HCT116 (cell line): ENCODE results near the gene SDF2L1. TPM values are rescaled to one million over a fixed set of nuclear protein-coding genes. Genes with fewer than 3 reads are reported as not detected.
"Not testable (repeated sequence)": the region's sequence is repeated elsewhere in the genome, so short reads cannot be mapped to it uniquely, and the experiment has no call there.

ENCODE experiments used
- ATAC-seq: fragments of 200-7000 bp; cut with Tn5 transposase; 2 replicates; pipeline ENCODE4 v1.9.1; 2020; ENCODE audit warnings: mild to moderate bottlenecking, moderate library complexity
- BruUV-seq: library from RNA; stranded (reverse); fragments of 400-500 nt; replicated peaks from 2 replicates; lab custom pipeline; 2021; lab: Mats Ljungman, UMichigan
- CTCF ChIA-PET: fragments of 300-600 bp; sonication (Branson Sonifier 250); formaldehyde crosslinking; loops from one replicate; lab custom pipeline; 2021; ENCODE audit warnings: antibody characterized with exemption; lab: Charles Lee
- POLR2A ChIA-PET: fragments of 300-600, 350-600 bp; sonication (Branson Sonifier 250); formaldehyde crosslinking; loops from one replicate; lab custom pipeline; 2021; ENCODE audit warnings: antibody characterized with exemption; lab: Charles Lee
- RAD21 ChIA-PET, 2 experiments: fragments of 300-600 bp; sonication (Branson Sonifier 250); formaldehyde crosslinking; loops; one replicate each; lab custom pipeline; 2023; ENCODE audit warnings: low total read pairs in 2 of 2; ENCODE audit not compliant: uncharacterized antibody in 2 of 2, unreplicated experiment in 2 of 2, low non-redundant PET in 1 of 2; lab: Charles Lee
- DNase-seq: peaks from one replicate; pipeline ENCODE4 v3.0.0-alpha.2; 2010; ENCODE audit warnings: low read depth, low spot score
- H2AFZ ChIP-seq: fragments of 200-600 bp; shearing (Covaris generic), sonication (generic); 2 replicates; pipeline ENCODE4 v1.6.1; 2017; ENCODE audit warnings: low read depth, mixed run types, mixed read lengths, antibody characterized with exemption, low read length; ENCODE audit not compliant: poor library complexity, severe bottlenecking
- H3K27ac ChIP-seq: 2 replicates; pipeline ENCODE4 v1.5.1; 2012; ENCODE audit warnings: low read depth, low read length
- H3K27me3 ChIP-seq: fragments of 200-600 bp; sonication (generic); 2 replicates; pipeline ENCODE4 v1.6.1; 2016; ENCODE audit warnings: mixed run types, low read length, mixed read lengths; ENCODE audit not compliant: insufficient read depth
- H3K36me3 ChIP-seq, 2 experiments: fragments of 200-500 bp in 1 of 2; fragments of 200-600 bp in 1 of 2; sonication (Bioruptor generic) in 1 of 2; sonication (generic) in 1 of 2; 2 replicates each; pipeline versions ENCODE4 v1.5.1 to v1.6.1; 2014 to 2016; ENCODE audit warnings: low read length in 2 of 2, inconsistent platforms in 1 of 2, mixed read lengths in 1 of 2, mixed run types in 1 of 2; ENCODE audit not compliant: insufficient read depth in 2 of 2, control insufficient read depth in 1 of 2
- H3K4me1 ChIP-seq, 2 experiments: fragments of 200-600 bp in 1 of 2; sonication (generic) in 1 of 2; 2 replicates each; pipeline versions ENCODE4 v1.5.1 to v1.6.1; 2012 to 2017; ENCODE audit warnings: low read length in 2 of 2, inconsistent platforms in 1 of 2, mild to moderate bottlenecking in 1 of 2, mixed read lengths in 1 of 2, mixed run types in 1 of 2, moderate library complexity in 1 of 2; ENCODE audit not compliant: insufficient read depth in 2 of 2, control insufficient read depth in 1 of 2
- H3K4me2 ChIP-seq: fragments of 200-600 bp; sonication (generic); 2 replicates; pipeline ENCODE4 v1.6.1; 2017; ENCODE audit warnings: mixed run types, low read length, mixed read lengths
- H3K4me3 ChIP-seq, 2 experiments: fragments of 200-600 bp in 1 of 2; sonication (generic) in 1 of 2; replicated peaks in 1 of 2; 2 replicates each; pipeline ENCODE4 v1.5.1; 2011 to 2016; ENCODE audit warnings: low read length in 2 of 2, control low read depth in 1 of 2, low read depth in 1 of 2, mild to moderate bottlenecking in 1 of 2, mixed read lengths in 1 of 2, mixed run types in 1 of 2
- H3K79me2 ChIP-seq: fragments of 200-600 bp; sonication (generic); 2 replicates; pipeline ENCODE4 v1.6.1; 2017; ENCODE audit warnings: mild to moderate bottlenecking, mixed run types, low read length, moderate library complexity, mixed read lengths; ENCODE audit not compliant: insufficient read depth
- H3K9ac ChIP-seq: fragments of 200-600 bp; sonication (generic); 2 replicates; pipeline ENCODE4 v1.6.1; 2016; ENCODE audit warnings: low read length, mixed read lengths
- H3K9me2 ChIP-seq: fragments of 200-600 bp; sonication (generic), shearing (Covaris generic); 2 replicates; pipeline ENCODE4 v1.6.1; 2017; ENCODE audit warnings: mixed run types, mild to moderate bottlenecking, moderate library complexity; ENCODE audit not compliant: insufficient read depth
- H3K9me3 ChIP-seq, 2 experiments: fragments of 200-500 bp in 1 of 2; fragments of 200-600 bp in 1 of 2; sonication (Bioruptor generic) in 1 of 2; sonication (generic) in 1 of 2; 2 replicates each; pipeline ENCODE4 v1.6.1; 2014 to 2017; ENCODE audit warnings: low read length in 2 of 2, mixed read lengths in 2 of 2, inconsistent platforms in 1 of 2, low read depth in 1 of 2, mild to moderate bottlenecking in 1 of 2, mixed run types in 1 of 2, moderate library complexity in 1 of 2; ENCODE audit not compliant: control insufficient read depth in 1 of 2, insufficient read depth in 1 of 2
- H4K20me1 ChIP-seq: fragments of 200-600 bp; sonication (generic), shearing (Covaris generic); 2 replicates; pipeline ENCODE4 v1.6.1; 2017; ENCODE audit warnings: mixed run types, mild to moderate bottlenecking, moderate library complexity; ENCODE audit not compliant: insufficient read depth
- CBX3 ChIP-seq: IDR thresholded peaks from 2 replicates; pipeline ENCODE4 v1.6.1; 2012; ENCODE audit warnings: low read depth
- CEBPB ChIP-seq: IDR thresholded peaks from 2 replicates; pipeline ENCODE4 v1.6.1; 2012; ENCODE audit warnings: low read depth
- CTCF ChIP-seq, 3 experiments: fragments of 200-600 bp in 1 of 3; sonication (generic) in 1 of 3; IDR thresholded peaks in 2 of 3; conservative IDR thresholded peaks in 1 of 3; 2 replicates each; pipeline ENCODE4 v1.5.1; 2012 to 2017; ENCODE audit warnings: low read depth in 2 of 3, low read length in 2 of 3, antibody characterized with exemption in 1 of 3, borderline replicate concordance in 1 of 3, control low read depth in 1 of 3, mild to moderate bottlenecking in 1 of 3, mixed read lengths in 1 of 3, mixed run types in 1 of 3, moderate library complexity in 1 of 3; ENCODE audit not compliant: insufficient read depth in 1 of 3
- EGR1 ChIP-seq: IDR thresholded peaks from 2 replicates; pipeline ENCODE4 v1.6.1; 2012; ENCODE audit warnings: low read depth
- ELF1 ChIP-seq: IDR thresholded peaks from 2 replicates; pipeline ENCODE4 v1.6.1; 2012; ENCODE audit warnings: low read depth, borderline replicate concordance
- EZH2 ChIP-seq: fragments of 200-600 bp; sonication (generic); IDR thresholded peaks from 2 replicates; pipeline ENCODE4 v1.6.1; 2017; ENCODE audit warnings: antibody characterized with exemption, mixed run types
- EZH2phosphoT487 ChIP-seq: fragments of 200-600 bp; IDR thresholded peaks from 2 replicates; pipeline ENCODE4 v1.6.1; 2018; ENCODE audit warnings: antibody characterized with exemption, borderline replicate concordance
- JUND ChIP-seq: IDR thresholded peaks from 2 replicates; pipeline ENCODE4 v1.6.1; 2012
- MAX ChIP-seq: IDR thresholded peaks from 2 replicates; pipeline ENCODE4 v1.6.1; 2012
- POLR2AphosphoS5 ChIP-seq: IDR thresholded peaks from 2 replicates; pipeline ENCODE4 v1.6.1; 2011; ENCODE audit warnings: mild to moderate bottlenecking, low read depth, low read length, moderate library complexity
- RAD21 ChIP-seq: IDR thresholded peaks from 2 replicates; pipeline ENCODE4 v1.6.1; 2012; ENCODE audit warnings: low read depth, mild to moderate bottlenecking
- REST ChIP-seq: IDR thresholded peaks from 2 replicates; pipeline ENCODE4 v1.6.1; 2012; ENCODE audit warnings: low read depth
- SP1 ChIP-seq: IDR thresholded peaks from 2 replicates; pipeline ENCODE4 v1.6.1; 2012; ENCODE audit warnings: low read depth
- ZFX ChIP-seq: fragments of 450-650 bp; IDR thresholded peaks from 2 replicates; pipeline ENCODE4 v1.6.1; 2017
- ZNF274 ChIP-seq: fragments of 200-500 bp; sonication (Bioruptor generic); IDR thresholded peaks from 2 replicates; pipeline ENCODE4 v1.6.1; 2014; ENCODE audit warnings: mild to moderate bottlenecking, low read depth, low read length, inconsistent platforms
- intact Hi-C: fragments of 100-400 bp; cut with micrococcal nuclease; formaldehyde crosslinking; loops from 2 replicates; pipeline ENCODE4 v1.10.0; 2022
- total RNA-seq: library from RNA; stranded (reverse); gene quantifications from one replicate; pipeline ENCODE4 v1.2.1, GENCODE V29; 2021; ENCODE audit not compliant: unreplicated experiment

The SDF2L1 gene
- total RNA-seq, 1 experiment from 2014 or later = 86.2 TPM

- Histone ChIP-seq H3K9me2 (no peaks in the 10 kb centered on the region), H3K9ac (no peak overlapping the region), H3K4me3 (no peak overlapping the region), H3K79me2 (peaks cover 100% of the 10 kb centered on the region), H3K27me3 (no peaks in the 10 kb centered on the region), H3K36me3 (peaks cover 11 to 39% of the 10 kb centered on the region in 2 experiments), H3K4me2 (no peak overlapping the region), H3K9me3 (no peaks in the 10 kb centered on the region)
- DNase-seq (no peak), ATAC-seq (no peak)
- POLR2A ChIA-PET = no interaction called here
- CTCF ChIA-PET = no interaction called here
- RAD21 ChIA-PET = no interaction called here
- BruUV-seq = TSS peak; percentile 29
- intact Hi-C loops = no loop called here
- no peak for TF ChIP-seq POLR2AphosphoS5
- TF ChIP-seq JUND = no peak
- no peak for TF ChIP-seq CEBPB
- TF ChIP-seq SP1 = no peak
- no peak for TF ChIP-seq CBX3
- no peak for TF ChIP-seq ZNF274
- TF ChIP-seq CTCF (IDR thresholded peaks at IDR 0.05 in 2 of 3, conservative IDR thresholded peaks at IDR 0.05 in 1 of 3; ENCODE audit: borderline replicate concordance in 1 of 3, insufficient read depth in 1 of 3, low read depth in 2 of 3, low read length in 2 of 3) = no peak
- no peak for TF ChIP-seq EZH2phosphoT487
- no peak for TF ChIP-seq EGR1
- no peak for TF ChIP-seq EZH2
- TF ChIP-seq MAX = no peak
- no peak for TF ChIP-seq RAD21
- no peak for TF ChIP-seq ELF1
- no peak for TF ChIP-seq REST
- no peak for TF ChIP-seq ZFX
- TF ChIP-seq, all 23 proteins: peak for 0
- Histone ChIP-seq H2AFZ (no peak overlapping the region), H3K27ac (no peak overlapping the region), H4K20me1 (peaks cover 21% of the 10 kb centered on the region; the same call in 1 of the 2 replicates), H3K4me1 (no peaks in the 10 kb centered on the region)
Measured at GRCh38 chr22:21594865-21595452, 47.1 kb upstream of the SDF2L1 start.

- intact Hi-C loops, BruUV-seq, H3K4me3 ChIP-seq, H4K20me1 ChIP-seq, H3K4me1 ChIP-seq, H3K9me2 ChIP-seq, H2AFZ ChIP-seq, H3K4me2 ChIP-seq, H3K9ac ChIP-seq, ATAC-seq, CTCF ChIA-PET, RAD21 ChIA-PET, DNase-seq, H3K27me3 ChIP-seq, H3K9me3 ChIP-seq, H3K27ac ChIP-seq: not testable (repeated sequence)
- POLR2A ChIA-PET = interaction anchor here (1.2 kb wide), 1 partner anchor 11 kb away, joined by 3 read pairs; no protein-coding TSS in a partner anchor
- Histone ChIP-seq H3K36me3 (peaks cover 11 to 39% of the 10 kb centered on the region in 2 experiments), H3K79me2 (peaks cover 100% of the 10 kb centered on the region)
Measured at GRCh38 chr22:21596356-21597135, 45.6 kb upstream of the SDF2L1 start.
